GM19025 (cell line): ENCODE results near the gene CAP1.
"Not testable (repeated sequence)": the region's sequence is repeated elsewhere in the genome, so short reads cannot be mapped to it uniquely, and the experiment has no call there.

Source experiments
- ATAC-seq: cut with Tn5 transposase; IDR thresholded peaks from one replicate; pipeline ENCODE4 v1.9.1; 2021; ENCODE audit warnings: mild to moderate bottlenecking, low read depth, moderate library complexity; ENCODE audit not compliant: unreplicated experiment

Gene CAP1

GRCh38 chr1:40040511-40041465 is at the start of gene CAP1:
Gene CAP1 (plus strand): TSS chr1:40040729. CDS start chr1:40059347, 18,618 bp downstream.
- ATAC-seq = peak; percentile 78

- ATAC-seq = no peak
Measured at GRCh38 chr1:39992234-39992633, 48.3 kb upstream of the CAP1 start.

GRCh38 chr1:39992888-39993287 is 47.6 kb upstream of the CAP1 start:
- ATAC-seq = no peak

GRCh38 chr1:39995973-39996393 is 44.5 kb upstream of the CAP1 start:
- ATAC-seq = peak; percentile 55

GRCh38 chr1:39996396-39997004 is 44.0 kb upstream of the CAP1 start:
- ATAC-seq = no peak

- no peak for ATAC-seq
Measured at GRCh38 chr1:40001456-40001855, 39.1 kb upstream of the CAP1 start.

- ATAC-seq = no peak
Measured at GRCh38 chr1:40003156-40004093, 37.1 kb upstream of the CAP1 start.

- no peak for ATAC-seq
Measured at GRCh38 chr1:40004857-40005256, 35.7 kb upstream of the CAP1 start.

- not testable (repeated sequence) for ATAC-seq
Measured at GRCh38 chr1:40007481-40008034, 33.0 kb upstream of the CAP1 start.

- ATAC-seq = no peak
Measured at GRCh38 chr1:40011198-40011597, 29.3 kb upstream of the CAP1 start.

- ATAC-seq = no peak
Measured at GRCh38 chr1:40014253-40014706, 26.2 kb upstream of the CAP1 start.

GRCh38 chr1:40014812-40015594 is 25.5 kb upstream of the CAP1 start:
- no peak for ATAC-seq

GRCh38 chr1:40017951-40018575 is 22.5 kb upstream of the CAP1 start:
- no peak for ATAC-seq

- ATAC-seq = no peak
Measured at GRCh38 chr1:40020447-40021085, 20.0 kb upstream of the CAP1 start.

- ATAC-seq = no peak
Measured at GRCh38 chr1:40023379-40023944, 17.1 kb upstream of the CAP1 start.

GRCh38 chr1:40024671-40025070 is 15.9 kb upstream of the CAP1 start:
- ATAC-seq = no peak

GRCh38 chr1:40027647-40028046 is 12.9 kb upstream of the CAP1 start:
- ATAC-seq = no peak

- no peak for ATAC-seq
Measured at GRCh38 chr1:40029608-40030007, 10.9 kb upstream of the CAP1 start.
